ENCODE measurements around the gene CTNNBL1. TPM values are rescaled to one million over a fixed set of nuclear protein-coding genes. Genes with fewer than 3 reads are reported as not detected.

Gene CTNNBL1
- total RNA-seq, 1 donor = 23.3 TPM

DNA sequence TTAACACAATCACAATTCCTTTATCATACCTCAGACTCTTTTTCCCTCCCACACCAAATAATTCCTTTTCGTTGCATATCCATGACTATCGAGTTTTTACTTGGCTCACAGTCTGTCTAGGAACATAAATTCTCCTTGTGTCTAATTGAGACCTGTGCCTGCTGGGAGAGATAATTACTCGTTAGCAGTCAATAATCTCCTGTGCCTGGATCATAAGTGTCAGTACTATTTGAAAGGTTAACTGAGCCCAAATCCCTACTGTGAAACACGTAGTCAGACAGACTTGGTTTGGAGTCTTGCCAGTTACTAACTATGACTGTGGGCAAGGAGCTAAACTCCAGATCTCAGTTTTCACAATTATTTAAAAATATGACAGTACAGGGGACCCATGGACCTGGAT lies 5.7 kb upstream of the CTNNBL1 start:
- no peak overlapping the region for H3K4me3 ChIP-seq (ENCODE audit: low read depth, low read length)
- TF ChIP-seq CTCF (IDR thresholded peaks at IDR 0.05; ENCODE audit: insufficient read depth, low read depth, low read length) = no peak
- no peak for DNase-seq (ENCODE audit: low read depth)

DNA sequence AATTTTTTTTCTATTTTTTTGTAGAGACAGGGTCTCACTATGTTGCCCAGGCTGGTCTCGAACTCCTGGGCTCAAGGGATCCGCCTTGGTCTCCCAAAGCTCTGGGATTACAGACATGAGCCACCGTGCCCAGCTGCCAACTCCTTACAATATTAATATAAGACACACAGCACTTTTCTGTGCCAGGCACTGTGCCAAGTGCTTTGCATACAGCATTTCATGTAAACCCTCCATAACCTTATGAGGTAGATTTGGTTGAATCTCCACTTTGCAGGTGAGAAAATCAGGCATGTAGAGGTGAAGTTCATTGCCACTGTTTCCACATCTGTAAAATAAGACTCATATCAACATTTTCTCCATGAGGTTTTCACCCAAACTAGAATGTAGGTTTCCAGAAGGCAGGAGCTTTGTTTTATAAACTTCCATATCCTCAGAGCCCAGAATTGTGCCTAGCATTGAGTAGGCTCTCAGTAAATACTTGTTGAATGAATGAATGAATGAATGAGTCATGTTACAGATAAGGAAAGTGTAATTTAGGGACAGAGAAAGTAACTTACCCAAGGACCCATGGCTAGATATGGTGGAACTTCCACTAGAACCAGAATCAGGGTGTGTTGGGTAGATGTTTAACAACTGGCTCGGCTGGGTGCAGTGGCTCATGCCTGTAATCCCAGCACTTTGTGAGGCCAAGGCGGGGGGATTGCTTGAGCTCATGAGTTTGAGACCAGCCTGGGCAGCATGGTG lies 3.0 kb upstream of the CTNNBL1 start:
- DNase-seq (ENCODE audit: low read depth) = no peak
- H3K4me3 ChIP-seq (ENCODE audit: low read depth, low read length) = no peak overlapping the region
- TF ChIP-seq CTCF (IDR thresholded peaks at IDR 0.05; ENCODE audit: insufficient read depth, low read depth, low read length) = no peak

- no peak overlapping the region for H3K4me3 ChIP-seq (ENCODE audit: low read depth, low read length)
- TF ChIP-seq CTCF (IDR thresholded peaks at IDR 0.05; ENCODE audit: insufficient read depth, low read depth, low read length) = no peak
- no peak for DNase-seq (ENCODE audit: low read depth)
Observed at GRCh38 chr20:37692459-37693166, 1.2 kb upstream of the CTNNBL1 start.

DNA sequence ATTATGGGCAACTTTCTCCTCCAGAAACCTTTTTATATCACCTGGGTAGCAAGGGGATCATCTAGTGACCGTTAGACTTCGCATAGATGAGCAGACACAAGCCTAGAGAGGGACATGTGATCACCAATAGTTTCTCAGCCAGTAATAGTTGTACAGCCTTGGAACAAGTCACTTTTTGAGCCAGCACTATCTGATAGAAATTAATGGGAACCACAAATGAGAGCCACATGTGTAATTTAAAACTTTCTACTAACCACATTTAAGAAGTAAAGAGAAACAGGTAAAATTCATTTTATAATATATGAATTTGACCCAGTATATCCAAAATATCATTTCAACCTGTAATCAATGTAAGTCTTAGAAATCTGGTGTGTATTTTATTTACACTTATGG lies 592 bp upstream of the CTNNBL1 start:
- H3K4me3 ChIP-seq (ENCODE audit: low read depth, low read length) = peak overlapping the region; percentile 98
- no peak for DNase-seq (ENCODE audit: low read depth)
- TF ChIP-seq CTCF (IDR thresholded peaks at IDR 0.05; ENCODE audit: insufficient read depth, low read depth, low read length) = no peak

- no peak for DNase-seq (ENCODE audit: low read depth)
- H3K4me3 ChIP-seq (ENCODE audit: low read depth, low read length) = no peak overlapping the region
- no peak for TF ChIP-seq CTCF (IDR thresholded peaks at IDR 0.05; ENCODE audit: insufficient read depth, low read depth, low read length)
Observed at GRCh38 chr20:37695684-37696342, 2.0 kb downstream of the CTNNBL1 start.

DNA sequence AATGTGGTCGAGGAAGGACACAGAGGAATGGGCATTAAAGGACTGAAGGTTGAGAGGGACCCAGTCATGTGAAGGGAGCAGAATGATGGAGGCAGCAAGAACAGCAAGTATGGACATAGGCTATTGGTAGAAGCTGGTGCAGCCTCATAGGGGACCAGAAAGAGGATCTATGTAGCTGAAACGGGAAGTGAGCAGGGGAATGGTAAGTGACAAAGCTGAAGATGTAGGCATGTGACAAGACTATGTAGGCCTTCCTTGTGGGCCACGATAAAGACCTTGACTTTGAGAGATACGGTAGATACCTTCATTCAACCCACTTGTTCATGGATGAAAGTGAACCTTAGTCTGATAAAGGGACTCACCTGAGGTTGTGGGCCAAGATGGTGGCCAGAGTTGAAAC lies 3.5 kb downstream of the CTNNBL1 start:
- no peak for TF ChIP-seq CTCF (IDR thresholded peaks at IDR 0.05; ENCODE audit: insufficient read depth, low read depth, low read length)
- DNase-seq (ENCODE audit: low read depth) = no peak
- no peak overlapping the region for H3K4me3 ChIP-seq (ENCODE audit: low read depth, low read length)

Measured in fibroblast of villous mesenchyme (primary cell).